HEK293 (cell line): ENCODE data around the gene LCN2.

Source experiments
- CTCF ChIA-PET: fragments of 350-600 bp; formaldehyde crosslinking; extraction: SDS; loops from one replicate; lab custom pipeline; 2021; ENCODE audit warnings: antibody characterized with exemption; lab: Yijun Ruan, JAX
- POLR2A ChIA-PET: fragments of 300-600 bp; formaldehyde crosslinking; extraction: SDS; loops from one replicate; lab custom pipeline; 2020; ENCODE audit warnings: antibody characterized with exemption, inconsistent platforms; lab: Yijun Ruan, JAX
- H3K27ac ChIP-seq: fragments of 200-500 bp; sonication (Bioruptor generic); 2 replicates; pipeline ENCODE4 v1.5.1; 2014; ENCODE audit warnings: low read depth, low read length, control low read depth, inconsistent platforms; ENCODE audit errors: extremely low read depth
- H3K36me3 ChIP-seq, 2 experiments: fragments of 200-500 bp in 1 of 2; sonication (Bioruptor generic) in 1 of 2; 1 replicate in 1 of 2; 2 replicates in 1 of 2; pipeline ENCODE4 v1.5.1; 2014 to 2017; ENCODE audit warnings: inconsistent platforms in 2 of 2, low read length in 2 of 2; ENCODE audit not compliant: control insufficient read depth in 2 of 2, insufficient read depth in 1 of 2
- H3K4me1 ChIP-seq: fragments of 200-500 bp; sonication (Bioruptor generic); 2 replicates; pipeline ENCODE4 v1.5.1; 2014; ENCODE audit warnings: mild to moderate bottlenecking, low read length, inconsistent platforms; ENCODE audit not compliant: control insufficient read depth, insufficient read depth
- H3K4me3 ChIP-seq: 2 replicates; pipeline ENCODE4 v1.5.1; 2011; ENCODE audit warnings: low read depth, mild to moderate bottlenecking, control low read depth, low read length, moderate library complexity
- H3K9me3 ChIP-seq: fragments of 200-500 bp; sonication (Bioruptor generic); 2 replicates; pipeline ENCODE4 v1.5.1; 2014; ENCODE audit warnings: low read depth, low read length, inconsistent platforms; ENCODE audit not compliant: control insufficient read depth, insufficient read depth
- AEBP2 ChIP-seq: fragments of 450-650 bp; formaldehyde crosslinking; IDR thresholded peaks from 2 replicates; pipeline ENCODE4 v1.5.1; 2016; ENCODE audit warnings: missing biosample characterization, missing genetic modification characterization, borderline replicate concordance
- GLI4 ChIP-seq: fragments of 450-650 bp; formaldehyde crosslinking; IDR thresholded peaks from 2 replicates; pipeline ENCODE4 v1.5.1; 2016; ENCODE audit warnings: missing biosample characterization, missing genetic modification characterization
- MZF1 ChIP-seq: fragments of 450-650 bp; formaldehyde crosslinking; IDR thresholded peaks from 2 replicates; pipeline ENCODE4 v1.5.1; 2017; ENCODE audit warnings: missing biosample characterization, missing genetic modification characterization, borderline replicate concordance
- ZBTB7A ChIP-seq: fragments of 450-650 bp; formaldehyde crosslinking; IDR thresholded peaks from 2 replicates; pipeline ENCODE4 v1.5.1; 2016; ENCODE audit warnings: low read depth, missing biosample characterization, missing genetic modification characterization
- ZIC2 ChIP-seq: fragments of 450-650 bp; formaldehyde crosslinking; IDR thresholded peaks from 2 replicates; pipeline ENCODE4 v1.5.1; 2016; ENCODE audit warnings: missing biosample characterization, missing genetic modification characterization
- ZNF121 ChIP-seq: fragments of 450-650 bp; formaldehyde crosslinking; IDR thresholded peaks from 2 replicates; pipeline ENCODE4 v1.5.1; 2016; ENCODE audit warnings: missing biosample characterization, missing genetic modification characterization
- ZNF169 ChIP-seq: fragments of 450-650 bp; formaldehyde crosslinking; IDR thresholded peaks from 2 replicates; pipeline ENCODE4 v1.5.1; 2016; ENCODE audit warnings: missing biosample characterization, missing genetic modification characterization
- ZNF362 ChIP-seq: fragments of 450-650 bp; formaldehyde crosslinking; IDR thresholded peaks from 2 replicates; pipeline ENCODE4 v1.5.1; 2016; ENCODE audit warnings: missing biosample characterization, missing genetic modification characterization
- ZNF433 ChIP-seq: fragments of 450-650 bp; formaldehyde crosslinking; IDR thresholded peaks from 2 replicates; pipeline ENCODE4 v1.5.1; 2016; ENCODE audit warnings: missing biosample characterization, missing genetic modification characterization, low read depth
- ZNF449 ChIP-seq: fragments of 450-650 bp; formaldehyde crosslinking; IDR thresholded peaks from 2 replicates; pipeline ENCODE4 v1.5.1; 2017; ENCODE audit warnings: missing biosample characterization, mild to moderate bottlenecking, missing genetic modification characterization, moderate library complexity
- ZNF488 ChIP-seq: fragments of 450-650 bp; formaldehyde crosslinking; IDR thresholded peaks from 2 replicates; pipeline ENCODE4 v1.5.1; 2016; ENCODE audit warnings: missing biosample characterization, missing genetic modification characterization
- ZNF623 ChIP-seq: fragments of 450-650 bp; formaldehyde crosslinking; IDR thresholded peaks from 2 replicates; pipeline ENCODE4 v1.5.1; 2016; ENCODE audit warnings: missing biosample characterization, missing genetic modification characterization
- ZNF777 ChIP-seq: fragments of 450-650 bp; formaldehyde crosslinking; IDR thresholded peaks from 2 replicates; pipeline ENCODE4 v1.5.1; 2017; ENCODE audit warnings: missing biosample characterization, missing genetic modification characterization, borderline replicate concordance
- ZNF785 ChIP-seq: fragments of 450-650 bp; formaldehyde crosslinking; IDR thresholded peaks from 2 replicates; pipeline ENCODE4 v1.5.1; 2016; ENCODE audit warnings: missing biosample characterization, missing genetic modification characterization
- ZNF791 ChIP-seq: fragments of 450-650 bp; formaldehyde crosslinking; IDR thresholded peaks from 2 replicates; pipeline ENCODE4 v1.5.1; 2016; ENCODE audit warnings: missing biosample characterization, missing genetic modification characterization
- TF ChIP-seq, protein P1 (sequence below): fragments of 450-650 bp; formaldehyde crosslinking; IDR thresholded peaks from 2 replicates; pipeline ENCODE4 v1.5.1; 2016; ENCODE audit warnings: missing biosample characterization, missing genetic modification characterization

Gene LCN2

GRCh38 chr9:128162215-128163026 is 13.2 kb downstream of the LCN2 start (continued):
- TF ChIP-seq AEBP2 (no peak), MZF1 (tag by site-specific recombination) (no peak), ZIC2 (tag by site-specific recombination) (no peak), ZNF449 (tag by site-specific recombination) (no peak), ZBTB7A (tag by site-specific recombination) (no peak), ZNF362 (tag by site-specific recombination) (no peak), ZNF169 (tag by site-specific recombination) (no peak), ZNF777 (tag by site-specific recombination) (no peak), ZNF623 (tag by site-specific recombination) (peak; percentile 98), ZNF488 (tag by site-specific recombination) (no peak), ZNF433 (tag by site-specific recombination) (no peak), ZNF785 (tag by site-specific recombination) (no peak)
- TF ChIP-seq, protein P1, sequence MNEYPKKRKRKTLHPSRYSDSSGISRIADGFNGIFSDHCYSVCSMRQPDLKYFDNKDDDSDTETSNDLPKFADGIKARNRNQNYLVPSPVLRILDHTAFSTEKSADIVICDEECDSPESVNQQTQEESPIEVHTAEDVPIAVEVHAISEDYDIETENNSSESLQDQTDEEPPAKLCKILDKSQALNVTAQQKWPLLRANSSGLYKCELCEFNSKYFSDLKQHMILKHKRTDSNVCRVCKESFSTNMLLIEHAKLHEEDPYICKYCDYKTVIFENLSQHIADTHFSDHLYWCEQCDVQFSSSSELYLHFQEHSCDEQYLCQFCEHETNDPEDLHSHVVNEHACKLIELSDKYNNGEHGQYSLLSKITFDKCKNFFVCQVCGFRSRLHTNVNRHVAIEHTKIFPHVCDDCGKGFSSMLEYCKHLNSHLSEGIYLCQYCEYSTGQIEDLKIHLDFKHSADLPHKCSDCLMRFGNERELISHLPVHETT (tag by site-specific recombination) = no peak

GRCh38 chr9:128163027-128163515 is 13.8 kb downstream of the LCN2 start:
- ChIA-PET CTCF (interaction anchor here (0.5 to 0.6 kb wide), 2 partner anchors 23 to 1581 kb away, joined by 3 read pairs; no protein-coding TSS in a partner anchor), POLR2A (no interaction called here)
- no peak overlapping the region for H3K27ac ChIP-seq
- H3K4me1 ChIP-seq = no peaks in the 10 kb centered on the region
- H3K4me3 ChIP-seq = no peak overlapping the region
- peaks cover 0 to 56% of the 10 kb centered on the region in 2 experiments; a peak in 2 of 3 replicates for H3K36me3 ChIP-seq
- no peaks in the 10 kb centered on the region for H3K9me3 ChIP-seq
- TF ChIP-seq ZNF121 (tag by site-specific recombination) = no peak
- 0 out of 2 replicates have a peak, but pooled peaks have one; percentile 69 for TF ChIP-seq GLI4 (tag by site-specific recombination)
- no peak for TF ChIP-seq ZNF791 (tag by site-specific recombination)
